GM18907 (cell line): Measurements from ENCODE around the gene UNC93B1.

ENCODE experiments used
- ATAC-seq: cut with Tn5 transposase; IDR thresholded peaks from one replicate; pipeline ENCODE4 v1.9.1; 2021; ENCODE audit warnings: mild to moderate bottlenecking, moderate library complexity; ENCODE audit not compliant: unreplicated experiment

The UNC93B1 gene, protein sequence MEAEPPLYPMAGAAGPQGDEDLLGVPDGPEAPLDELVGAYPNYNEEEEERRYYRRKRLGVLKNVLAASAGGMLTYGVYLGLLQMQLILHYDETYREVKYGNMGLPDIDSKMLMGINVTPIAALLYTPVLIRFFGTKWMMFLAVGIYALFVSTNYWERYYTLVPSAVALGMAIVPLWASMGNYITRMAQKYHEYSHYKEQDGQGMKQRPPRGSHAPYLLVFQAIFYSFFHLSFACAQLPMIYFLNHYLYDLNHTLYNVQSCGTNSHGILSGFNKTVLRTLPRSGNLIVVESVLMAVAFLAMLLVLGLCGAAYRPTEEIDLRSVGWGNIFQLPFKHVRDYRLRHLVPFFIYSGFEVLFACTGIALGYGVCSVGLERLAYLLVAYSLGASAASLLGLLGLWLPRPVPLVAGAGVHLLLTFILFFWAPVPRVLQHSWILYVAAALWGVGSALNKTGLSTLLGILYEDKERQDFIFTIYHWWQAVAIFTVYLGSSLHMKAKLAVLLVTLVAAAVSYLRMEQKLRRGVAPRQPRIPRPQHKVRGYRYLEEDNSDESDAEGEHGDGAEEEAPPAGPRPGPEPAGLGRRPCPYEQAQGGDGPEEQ

GRCh38 chr11:68003846-68004550 is at the start of gene UNC93B1:
UNC93B1 (minus strand) TSS chr11:68004097; CDS start chr11:68004043, 54 bp downstream.
- ATAC-seq: peak; percentile 48

GRCh38 chr11:68053117-68053516 is 49.2 kb upstream of the UNC93B1 start:
- ATAC-seq: no peak

- no peak for ATAC-seq
Measured at GRCh38 chr11:68052137-68052873, 48.4 kb upstream of the UNC93B1 start.

DNA sequence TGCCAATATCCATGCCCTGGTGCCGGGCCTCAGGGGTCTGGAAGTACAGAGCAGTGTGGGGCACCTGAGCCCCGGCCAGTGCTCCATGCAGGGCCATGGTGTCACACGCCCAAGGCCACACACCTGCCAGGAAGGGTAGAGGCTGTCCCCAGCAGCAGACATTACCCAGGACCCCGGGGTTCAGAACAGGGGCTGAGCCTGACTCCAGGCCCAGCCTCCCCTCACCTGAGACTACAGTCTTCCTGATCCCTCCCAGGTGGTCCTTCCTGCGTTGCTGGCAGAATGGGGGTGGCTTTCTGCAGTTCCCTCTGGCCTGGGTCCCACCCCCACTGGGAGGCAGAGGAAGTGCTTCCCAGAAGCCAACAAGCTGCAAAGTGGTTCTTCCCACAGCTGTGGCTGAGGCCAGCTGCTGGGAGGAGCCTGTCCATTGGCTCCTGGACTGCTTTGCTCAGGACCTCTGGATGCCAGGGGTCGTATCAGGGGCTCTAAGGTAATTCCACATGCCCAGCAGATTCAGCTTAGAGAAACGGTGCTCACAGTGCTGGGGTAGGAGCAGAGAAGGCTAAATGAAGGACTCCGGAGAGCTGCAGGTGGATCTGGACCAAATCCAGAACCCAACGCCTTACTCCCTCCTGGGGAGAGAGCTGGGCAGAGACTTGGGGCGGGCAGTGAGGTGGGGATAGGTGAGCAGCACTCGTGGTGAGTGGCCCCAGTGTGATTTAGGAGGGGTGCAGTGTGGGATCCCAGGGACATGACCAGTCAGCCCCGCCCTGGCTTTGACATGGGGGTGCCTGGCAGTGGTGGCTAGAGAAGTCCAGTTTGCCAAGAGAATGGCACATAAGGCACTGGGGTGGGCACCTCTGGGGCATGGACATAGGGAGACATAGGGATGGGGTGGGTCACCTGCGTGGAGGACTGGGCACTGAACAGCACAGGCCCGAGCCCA is 47.6 kb upstream of the UNC93B1 start:
- no peak for ATAC-seq

- no peak for ATAC-seq
Measured at GRCh38 chr11:68050371-68050841, 46.5 kb upstream of the UNC93B1 start.

DNA sequence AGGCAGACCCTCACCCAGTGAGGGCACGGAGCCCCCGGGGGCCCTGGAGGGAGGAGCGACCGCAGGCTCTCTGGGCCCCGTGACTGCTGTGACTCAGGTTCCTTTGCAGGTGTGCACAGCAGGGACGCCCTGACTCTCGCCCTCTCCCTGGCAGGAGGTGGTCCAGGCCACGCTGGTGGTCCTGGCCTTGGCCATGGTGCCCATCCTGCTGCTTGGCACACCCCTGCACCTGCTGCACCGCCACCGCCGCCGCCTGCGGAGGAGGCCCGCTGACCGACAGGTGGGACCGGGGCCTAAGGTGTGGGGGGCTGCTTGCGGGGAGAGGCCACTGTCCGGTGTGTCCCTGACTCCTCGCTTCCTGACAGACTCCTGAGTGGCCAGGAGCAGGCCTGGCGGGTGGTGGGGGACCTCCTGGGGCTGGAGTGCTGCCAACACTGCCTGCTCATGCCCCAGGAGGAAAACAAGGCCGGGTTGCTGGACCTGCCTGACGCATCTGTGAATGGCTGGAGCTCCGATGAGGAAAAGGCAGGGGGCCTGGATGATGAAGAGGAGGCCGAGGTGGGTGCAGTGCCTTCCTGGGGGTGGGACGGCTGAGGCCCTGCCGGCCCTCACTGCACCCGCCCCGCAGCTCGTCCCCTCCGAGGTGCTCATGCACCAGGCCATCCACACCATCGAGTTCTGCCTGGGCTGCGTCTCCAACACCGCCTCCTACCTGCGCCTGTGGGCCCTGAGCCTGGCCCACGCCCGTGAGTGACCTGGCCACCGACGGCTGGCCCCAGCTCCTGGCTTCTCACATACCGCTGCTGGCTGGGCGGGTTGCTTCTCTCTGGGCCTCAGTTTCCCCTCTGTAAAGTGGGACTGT is 45.8 kb upstream of the UNC93B1 start:
- no peak for ATAC-seq

DNA sequence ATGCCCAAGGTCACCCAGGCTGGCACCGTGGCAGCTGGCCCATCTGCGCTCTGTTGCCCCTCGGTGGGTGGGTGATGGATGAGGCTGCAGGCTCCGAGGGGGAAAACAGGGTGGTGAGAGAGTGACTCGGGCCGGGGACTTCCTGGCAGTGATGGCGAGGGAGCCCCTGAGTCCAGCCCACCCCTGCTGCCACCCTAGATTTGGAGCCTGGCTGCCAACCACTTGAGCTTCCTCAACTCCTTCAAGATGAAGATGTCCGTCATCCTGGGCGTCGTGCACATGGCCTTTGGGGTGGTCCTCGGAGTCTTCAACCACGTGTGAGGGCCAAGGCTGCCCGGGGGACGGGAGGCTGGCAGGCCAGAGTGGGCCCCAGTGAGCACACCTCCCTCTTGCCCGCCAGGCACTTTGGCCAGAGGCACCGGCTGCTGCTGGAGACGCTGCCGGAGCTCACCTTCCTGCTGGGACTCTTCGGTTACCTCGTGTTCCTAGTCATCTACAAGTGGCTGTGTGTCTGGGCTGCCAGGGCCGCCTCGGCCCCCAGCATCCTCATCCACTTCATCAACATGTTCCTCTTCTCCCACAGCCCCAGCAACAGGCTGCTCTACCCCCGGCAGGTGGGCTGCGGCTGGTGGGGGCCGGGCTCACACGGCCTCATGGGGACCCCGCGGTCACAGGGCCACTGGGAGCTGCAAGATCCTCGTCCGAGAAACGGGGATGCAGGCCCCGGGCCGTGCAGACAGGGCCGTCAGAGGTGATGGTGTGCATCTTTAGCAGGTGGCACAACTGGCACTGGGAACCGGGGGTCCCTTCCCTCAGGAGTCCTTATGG is 45.0 kb upstream of the UNC93B1 start:
- no peak for ATAC-seq

DNA sequence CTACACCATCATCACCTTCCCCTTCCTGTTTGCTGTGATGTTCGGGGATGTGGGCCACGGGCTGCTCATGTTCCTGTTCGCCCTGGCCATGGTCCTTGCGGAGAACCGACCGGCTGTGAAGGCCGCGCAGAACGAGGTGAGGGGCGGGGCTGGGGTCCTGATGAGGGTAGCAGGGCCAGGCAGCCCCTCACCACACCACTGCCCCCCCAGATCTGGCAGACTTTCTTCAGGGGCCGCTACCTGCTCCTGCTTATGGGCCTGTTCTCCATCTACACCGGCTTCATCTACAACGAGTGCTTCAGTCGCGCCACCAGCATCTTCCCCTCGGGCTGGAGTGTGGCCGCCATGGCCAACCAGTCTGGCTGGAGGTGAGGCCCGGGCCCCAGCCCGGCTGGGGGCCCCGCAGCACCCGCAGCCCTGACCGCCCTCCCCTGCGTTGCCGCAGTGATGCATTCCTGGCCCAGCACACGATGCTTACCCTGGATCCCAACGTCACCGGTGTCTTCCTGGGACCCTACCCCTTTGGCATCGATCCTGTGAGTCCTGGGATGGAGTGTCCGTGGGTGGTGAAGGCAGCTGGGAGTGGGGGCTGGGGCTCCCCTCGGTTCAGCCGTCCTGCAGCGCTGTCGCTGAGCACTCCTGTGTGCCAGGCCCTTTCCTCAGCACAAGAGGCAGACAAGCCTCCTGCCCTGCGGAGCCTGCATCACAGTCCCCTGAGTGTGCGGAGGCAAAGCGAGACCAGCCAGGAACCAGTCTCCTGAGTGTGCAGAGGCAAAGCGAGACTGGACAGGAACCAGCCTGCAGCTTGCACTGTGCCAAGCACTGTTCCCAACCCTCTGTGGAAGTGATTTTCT is 43.8 kb upstream of the UNC93B1 start:
- no peak for ATAC-seq

DNA sequence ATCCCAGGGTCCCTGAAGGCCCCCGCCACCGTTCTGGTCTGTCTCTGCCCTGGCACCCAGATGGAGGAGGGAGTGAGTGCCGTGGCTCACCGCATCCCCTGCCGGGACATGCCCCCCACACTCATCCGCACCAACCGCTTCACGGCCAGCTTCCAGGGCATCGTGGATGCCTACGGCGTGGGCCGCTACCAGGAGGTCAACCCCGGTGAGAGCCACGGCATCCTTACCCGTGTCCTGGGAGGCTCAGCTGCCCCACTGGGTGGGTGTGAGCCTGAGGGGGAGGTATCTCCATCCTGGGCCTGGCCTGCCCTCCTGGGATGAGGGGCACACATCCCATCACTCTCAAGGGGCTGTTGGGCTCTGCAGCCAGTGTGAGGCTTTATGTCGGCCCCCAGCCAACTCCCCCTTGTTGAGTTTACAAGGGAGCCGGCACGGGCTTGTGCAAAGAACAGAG is 41.0 kb upstream of the UNC93B1 start:
- no peak for ATAC-seq

GRCh38 chr11:68044145-68044813 is 40.4 kb upstream of the UNC93B1 start:
- ATAC-seq: no peak

GRCh38 chr11:68043349-68044144 is 39.6 kb upstream of the UNC93B1 start:
- ATAC-seq: no peak

- ATAC-seq: no peak
Measured at GRCh38 chr11:68043029-68043348, 39.1 kb upstream of the UNC93B1 start.

DNA sequence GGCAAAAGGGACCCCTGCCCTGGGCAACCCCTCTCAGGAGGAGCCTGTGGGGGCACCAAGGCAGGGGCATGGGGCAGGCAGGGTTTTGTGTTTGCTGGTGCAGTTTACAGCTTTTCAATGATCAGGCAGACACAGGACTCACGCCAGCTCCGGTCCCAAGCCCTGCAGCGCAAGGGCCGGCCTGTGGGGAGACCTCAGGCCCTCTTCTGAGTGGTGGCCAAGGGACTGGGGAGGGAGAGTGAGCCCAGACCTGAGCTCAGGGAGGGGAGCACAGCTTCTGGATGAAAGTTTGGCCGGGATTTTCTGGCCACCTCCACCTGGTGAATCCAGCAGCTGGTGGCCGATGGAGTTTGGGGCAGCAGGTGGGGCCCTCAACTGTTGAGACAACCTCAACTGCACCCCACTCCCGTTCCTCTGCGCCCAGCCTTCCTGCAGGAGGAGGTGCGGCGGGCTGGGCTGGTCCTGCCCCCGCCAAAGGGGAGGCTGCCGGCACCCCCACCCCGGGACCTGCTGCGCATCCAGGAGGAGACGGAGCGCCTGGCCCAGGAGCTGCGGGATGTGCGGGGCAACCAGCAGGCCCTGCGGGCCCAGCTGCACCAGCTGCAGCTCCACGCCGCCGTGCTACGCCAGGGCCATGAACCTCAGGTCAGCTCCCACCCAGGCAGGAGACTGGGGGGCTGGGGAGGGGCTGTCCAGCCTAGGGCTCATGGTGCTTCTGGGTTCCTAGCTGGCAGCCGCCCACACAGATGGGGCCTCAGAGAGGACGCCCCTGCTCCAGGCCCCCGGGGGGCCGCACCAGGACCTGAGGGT is 38.5 kb upstream of the UNC93B1 start:
- no peak for ATAC-seq

- no peak for ATAC-seq
Measured at GRCh38 chr11:68041617-68042218, 37.8 kb upstream of the UNC93B1 start.
